ENCODE measurements around the gene COPS4.
"Not testable (repeated sequence)": the region's sequence is repeated elsewhere in the genome, so short reads cannot be mapped to it uniquely, and the experiment has no call there.

The COPS4 gene

GRCh38 chr4:83022724-83023450 lies 12.1 kb upstream of the COPS4 start:
- no peak for FAIRE-seq
- DNase-seq (ENCODE audit: extremely low spot score, insufficient read length, low read depth), result no peak

- FAIRE-seq; DNase-seq (ENCODE audit: extremely low spot score, insufficient read length, low read depth): not testable (repeated sequence)
Measured at GRCh38 chr4:83023599-83023998, 11.4 kb upstream of the COPS4 start.

- FAIRE-seq (no peak), DNase-seq (ENCODE audit: extremely low spot score, insufficient read length, low read depth) (no peak)
Measured at GRCh38 chr4:83024233-83024632, 10.8 kb upstream of the COPS4 start.

- peak; percentile 60 for FAIRE-seq
- DNase-seq (ENCODE audit: extremely low spot score, insufficient read length, low read depth), result no peak
Measured at GRCh38 chr4:83025563-83025962, 9.4 kb upstream of the COPS4 start.

- DNase-seq (ENCODE audit: extremely low spot score, insufficient read length, low read depth) (no peak), FAIRE-seq (no peak)
Measured at GRCh38 chr4:83028976-83029375, 6.0 kb upstream of the COPS4 start.

- DNase-seq (ENCODE audit: extremely low spot score, insufficient read length, low read depth) (no peak), FAIRE-seq (no peak)
Measured at GRCh38 chr4:83029688-83030087, 5.3 kb upstream of the COPS4 start.

GRCh38 chr4:83036991-83037665 lies 2.1 kb downstream of the COPS4 start:
- DNase-seq (ENCODE audit: extremely low spot score, insufficient read length, low read depth) (no peak), FAIRE-seq (no peak)

GRCh38 chr4:83040269-83040668 lies 5.3 kb downstream of the COPS4 start:
- DNase-seq (ENCODE audit: extremely low spot score, insufficient read length, low read depth) (no peak), FAIRE-seq (no peak)

GRCh38 chr4:83043157-83043556 lies 8.2 kb downstream of the COPS4 start:
- not testable (repeated sequence) for FAIRE-seq; DNase-seq (ENCODE audit: extremely low spot score, insufficient read length, low read depth)

- no peak for DNase-seq (ENCODE audit: extremely low spot score, insufficient read length, low read depth)
- no peak for FAIRE-seq
Measured at GRCh38 chr4:83043801-83044407, 8.9 kb downstream of the COPS4 start.

GRCh38 chr4:83046693-83047473 lies 11.9 kb downstream of the COPS4 start:
- DNase-seq (ENCODE audit: extremely low spot score, insufficient read length, low read depth) (no peak), FAIRE-seq (peak; percentile 56)

- not testable (repeated sequence) for FAIRE-seq; DNase-seq (ENCODE audit: extremely low spot score, insufficient read length, low read depth)
Measured at GRCh38 chr4:83048781-83049180, 13.8 kb downstream of the COPS4 start.

- no peak for DNase-seq (ENCODE audit: extremely low spot score, insufficient read length, low read depth)
- FAIRE-seq, result peak; percentile 18
Measured at GRCh38 chr4:83054928-83055327, 19.9 kb downstream of the COPS4 start.

- DNase-seq (ENCODE audit: extremely low spot score, insufficient read length, low read depth), result no peak
- no peak for FAIRE-seq
Measured at GRCh38 chr4:83062739-83063138, 27.8 kb downstream of the COPS4 start.

GRCh38 chr4:83065266-83065665 lies 30.3 kb downstream of the COPS4 start:
- no peak for FAIRE-seq
- DNase-seq (ENCODE audit: extremely low spot score, insufficient read length, low read depth), result no peak

- FAIRE-seq, result no peak
- DNase-seq (ENCODE audit: extremely low spot score, insufficient read length, low read depth), result no peak
Measured at GRCh38 chr4:83067058-83067639, 32.2 kb downstream of the COPS4 start.

- DNase-seq (ENCODE audit: extremely low spot score, insufficient read length, low read depth), result no peak
- FAIRE-seq, result no peak
Measured at GRCh38 chr4:83071116-83071515, 36.1 kb downstream of the COPS4 start.

- DNase-seq (ENCODE audit: extremely low spot score, insufficient read length, low read depth) (peak; percentile 61), FAIRE-seq (peak; percentile 97)
Measured at GRCh38 chr4:83074086-83074704, 39.2 kb downstream of the COPS4 start.

GRCh38 chr4:83074783-83075182 lies 39.8 kb downstream of the COPS4 start:
- FAIRE-seq, result peak; percentile 24
- DNase-seq (ENCODE audit: extremely low spot score, insufficient read length, low read depth), result not testable (repeated sequence)
